Measurements from ENCODE around the gene AGMAT.

GRCh38 chr1:15524283-15525049 is 60.4 kb downstream of the AGMAT start:
- TF ChIP-seq CTCF (IDR thresholded peaks at IDR 0.05; ENCODE audit: low read length) (no peak), EZH2 (IDR thresholded peaks at IDR 0.05; ENCODE audit: borderline replicate concordance, low read length) (no peak)
